Liver (tissue), 9 donors: ENCODE measurements around the gene PKHD1. TPM values are rescaled to one million over a fixed set of nuclear protein-coding genes. Genes with fewer than 3 reads are reported as not detected.

Experiments used
- DNase-seq: peaks from one replicate; pipeline ENCODE4 v3.0.0-alpha.2; 2017; ENCODE audit warnings: low spot score
- H3K27ac ChIP-seq, 2 donors: one replicate each; pipeline ENCODE4 v1.7.0; 2013; ENCODE audit warnings: inconsistent platforms in 2 of 2, low read length in 2 of 2, control low read depth in 1 of 2, low read depth in 1 of 2, mild to moderate bottlenecking in 1 of 2
- H3K27me3 ChIP-seq, 4 donors: one replicate each; pipeline versions ENCODE4 v1.6.1 to v1.7.0; 2013; ENCODE audit warnings: low read length in 3 of 4, inconsistent platforms in 1 of 4, mild to moderate bottlenecking in 1 of 4, moderate library complexity in 1 of 4; ENCODE audit not compliant: control insufficient read depth in 4 of 4, insufficient read depth in 4 of 4
- H3K36me3 ChIP-seq, 4 donors: one replicate each; pipeline versions ENCODE4 v1.6.1 to v1.7.0; 2013; ENCODE audit warnings: low read length in 3 of 4, mild to moderate bottlenecking in 3 of 4, low read depth in 1 of 4, moderate library complexity in 1 of 4; ENCODE audit not compliant: control insufficient read depth in 4 of 4, insufficient read depth in 3 of 4
- H3K4me1 ChIP-seq, 4 donors: one replicate each; pipeline versions ENCODE4 v1.6.1 to v1.7.0; 2013; ENCODE audit warnings: low read length in 3 of 4, mild to moderate bottlenecking in 3 of 4, moderate library complexity in 1 of 4; ENCODE audit not compliant: control insufficient read depth in 4 of 4, insufficient read depth in 4 of 4
- H3K4me3 ChIP-seq, 3 donors: one replicate each; pipeline versions ENCODE4 v1.6.1 to v1.7.0; 2013; ENCODE audit warnings: low read length in 3 of 3, control low read depth in 1 of 3, low read depth in 1 of 3, mild to moderate bottlenecking in 1 of 3
- H3K9ac ChIP-seq, 2 donors: one replicate each; pipeline ENCODE4 v1.7.0; 2013; ENCODE audit warnings: low read length in 2 of 2, mild to moderate bottlenecking in 2 of 2, moderate library complexity in 2 of 2, control low read depth in 1 of 2, low read depth in 1 of 2
- H3K9me3 ChIP-seq, 4 donors: one replicate each; pipeline versions ENCODE4 v1.6.1 to v1.7.0; 2013; ENCODE audit warnings: low read length in 3 of 4; ENCODE audit not compliant: control insufficient read depth in 4 of 4
- ATF3 ChIP-seq: IDR thresholded peaks from 2 replicates; pipeline ENCODE4 v1.6.1; 2016; ENCODE audit warnings: antibody characterized with exemption
- CTCF ChIP-seq: fragments of 150-350 bp; IDR thresholded peaks from 2 replicates; pipeline ENCODE4 v1.5.1; 2017; ENCODE audit warnings: improper control_type of control experiment, low read depth, low read length; ENCODE audit not compliant: missing input control
- EGR1 ChIP-seq, 2 donors: IDR thresholded peaks; 2 replicates each; pipeline ENCODE4 v1.6.1; 2016 to 2018; ENCODE audit warnings: antibody characterized with exemption in 2 of 2, low read depth in 2 of 2
- FOXA1 ChIP-seq: IDR thresholded peaks from 2 replicates; pipeline ENCODE4 v1.6.1; 2016; ENCODE audit warnings: antibody characterized with exemption
- FOXA2 ChIP-seq: IDR thresholded peaks from 2 replicates; pipeline ENCODE4 v1.6.1; 2016; ENCODE audit warnings: antibody characterized with exemption
- GABPA ChIP-seq, 2 donors: IDR thresholded peaks in 1 of 2; conservative IDR thresholded peaks in 1 of 2; 2 replicates each; pipeline ENCODE4 v1.6.1; 2016; ENCODE audit warnings: antibody characterized with exemption in 2 of 2, mild to moderate bottlenecking in 1 of 2, moderate library complexity in 1 of 2
- HNF4A ChIP-seq, 2 donors: conservative IDR thresholded peaks; 2 replicates each; pipeline ENCODE4 v1.6.1; 2016; ENCODE audit warnings: antibody characterized with exemption in 2 of 2, mild to moderate bottlenecking in 2 of 2
- HNF4G ChIP-seq: IDR thresholded peaks from 2 replicates; pipeline ENCODE4 v1.6.1; 2016; ENCODE audit warnings: antibody characterized with exemption
- JUND ChIP-seq, 2 donors: IDR thresholded peaks; 2 replicates each; pipeline ENCODE4 v1.6.1; 2016; ENCODE audit warnings: antibody characterized with exemption in 2 of 2
- MAX ChIP-seq: IDR thresholded peaks from 2 replicates; pipeline ENCODE4 v1.6.1; 2016; ENCODE audit warnings: antibody characterized with exemption
- NR2F2 ChIP-seq: IDR thresholded peaks from 2 replicates; pipeline ENCODE4 v1.6.1; 2016; ENCODE audit warnings: antibody characterized with exemption
- RAD21 ChIP-seq, 2 donors: IDR thresholded peaks; 2 replicates each; pipeline ENCODE4 v1.6.1; 2016; ENCODE audit warnings: antibody characterized with exemption in 2 of 2, mild to moderate bottlenecking in 2 of 2
- REST ChIP-seq: IDR thresholded peaks from 2 replicates; pipeline ENCODE4 v1.6.1; 2016; ENCODE audit warnings: antibody characterized with exemption, mild to moderate bottlenecking
- RXRA ChIP-seq, 2 donors: IDR thresholded peaks; 2 replicates each; pipeline ENCODE4 v1.6.1; 2017 to 2018; ENCODE audit warnings: antibody characterized with exemption in 2 of 2, mild to moderate bottlenecking in 1 of 2
- SP1 ChIP-seq: IDR thresholded peaks from 2 replicates; pipeline ENCODE4 v1.6.1; 2018; ENCODE audit warnings: antibody characterized with exemption, mild to moderate bottlenecking
- TAF1 ChIP-seq: conservative IDR thresholded peaks from 2 replicates; pipeline ENCODE4 v1.6.1; 2016; ENCODE audit warnings: antibody characterized with exemption, mild to moderate bottlenecking
- YY1 ChIP-seq: IDR thresholded peaks from 2 replicates; pipeline ENCODE4 v1.6.1; 2016; ENCODE audit warnings: antibody characterized with exemption, mild to moderate bottlenecking
- ZBTB33 ChIP-seq: IDR thresholded peaks from 2 replicates; pipeline ENCODE4 v1.6.1; 2016; ENCODE audit warnings: antibody characterized with exemption
- WGBS: extraction: QIAGEN DNeasy Blood & Tissue Kit; methylation state at CpG from one replicate; pipeline ENCODE4 v1.1.7; 2013; 5-methylcytosine and 5-hydroxymethylcytosine counted together
- polyA plus RNA-seq, 2 donors: library from polyadenylated mRNA; stranded (reverse) in 1 of 2; unstranded in 1 of 2; fragments of 200-250 nt in 1 of 2; fragments of >200 nt in 1 of 2; fragmentation: Nextera tagmentation in 1 of 2; extraction: Ambion mirVana in 1 of 2; gene quantifications; one replicate each; pipeline versions ENCODE4 v1.2.1 to v1.2.3, GENCODE V29; 2013 to 2015
- total RNA-seq, 2 donors: library from RNA; depleted of rRNA; stranded (reverse); fragments of >200 nt; gene quantifications; one replicate each; pipeline ENCODE4 v1.2.3, GENCODE V29; 2014
- donor health status: healthy.
- donor health status: healthy.
- donor health status: healthy.
- donor health status: healthy.
- donor health status: healthy.

Gene PKHD1
- total and polyA plus RNA-seq, 4 donors: 0.45 to 10.6 (median 3.2) TPM

- Histone ChIP-seq H3K4me1 (peaks cover 0 to 27% (median 20%) of the 10 kb centered on the region in 4 donors), H3K27ac (no peak overlapping the region), H3K9ac (no peak overlapping the region), H3K9me3 (no peaks in the 10 kb centered on the region), H3K27me3 (no peaks in the 10 kb centered on the region), H3K4me3 (no peak overlapping the region), H3K36me3 (peaks cover 0 to 3% (median 0%) of the 10 kb centered on the region in 4 donors)
- peak; percentile 70 for TF ChIP-seq CTCF
- peak; percentile 86 to 90 for TF ChIP-seq RAD21 (IDR thresholded peaks at IDR 0.05)
- no peak for TF ChIP-seq TAF1
- TF ChIP-seq FOXA2: no peak
- DNase-seq: no peak
- 93% methylated on average over 2 of the region's 2 CpGs for WGBS
Measured at GRCh38 chr6:52020945-52021570, 66.4 kb downstream of the PKHD1 start.

- DNase-seq: no peak
- peak overlapping the region in 1 of 2 donors; percentile 34 for H3K9ac ChIP-seq
- H3K36me3 ChIP-seq: peaks cover 0 to 3% (median 0%) of the 10 kb centered on the region in 4 donors
- TF ChIP-seq MAX (no peak), ZBTB33 (no peak), RAD21 (IDR thresholded peaks at IDR 0.05) (no peak), REST (no peak), EGR1 (IDR thresholded peaks at IDR 0.05; ENCODE audit: low read depth in 2 of 2) (no peak), RXRA (IDR thresholded peaks at IDR 0.05) (peak; percentile 23 to 56), FOXA2 (no peak), CTCF (no peak), JUND (IDR thresholded peaks at IDR 0.05) (no peak), HNF4G (peak; percentile 42), SP1 (no peak), ATF3 (no peak), GABPA (IDR thresholded peaks at IDR 0.05 in 1 of 2, conservative IDR thresholded peaks at IDR 0.05 in 1 of 2) (no peak), NR2F2 (no peak), TAF1 (no peak), YY1 (no peak), HNF4A (conservative IDR thresholded peaks at IDR 0.05) (peak; percentile 93 to 94), FOXA1 (no peak)
- H3K27ac ChIP-seq: peak overlapping the region in 1 of 2 donors; percentile 56
- H3K4me3 ChIP-seq: no peak overlapping the region
- H3K9me3 ChIP-seq: no peaks in the 10 kb centered on the region
- 32% methylated on average over 5 of the region's 5 CpGs for WGBS
- peaks cover 0 to 27% (median 20%) of the 10 kb centered on the region in 4 donors for H3K4me1 ChIP-seq
- H3K27me3 ChIP-seq: no peaks in the 10 kb centered on the region
Measured at GRCh38 chr6:52019881-52020280, 67.5 kb downstream of the PKHD1 start.
